GM21515 (cell line): ENCODE measurements around the gene XPO1.
"Not testable (repeated sequence)": the region's sequence is repeated elsewhere in the genome, so short reads cannot be mapped to it uniquely, and the experiment has no call there.

Experiments used
- ATAC-seq: cut with Tn5 transposase; IDR thresholded peaks from one replicate; pipeline ENCODE4 v1.9.1; 2021; ENCODE audit not compliant: unreplicated experiment

XPO1 gene

GRCh38 chr2:61470122-61470951 is 67.8 kb downstream of the XPO1 start:
- ATAC-seq: peak; percentile 25

- ATAC-seq: no peak
Measured at GRCh38 chr2:61469424-61470121, 68.6 kb downstream of the XPO1 start.

- not testable (repeated sequence) for ATAC-seq
Measured at GRCh38 chr2:61468231-61468630, 69.9 kb downstream of the XPO1 start.

- no peak for ATAC-seq
Measured at GRCh38 chr2:61465045-61465444, 73.1 kb downstream of the XPO1 start.

GRCh38 chr2:61463769-61464475 is 74.2 kb downstream of the XPO1 start:
- no peak for ATAC-seq

- ATAC-seq: no peak
Measured at GRCh38 chr2:61461404-61461803, 76.8 kb downstream of the XPO1 start.

- no peak for ATAC-seq
Measured at GRCh38 chr2:61460163-61460562, 78.0 kb downstream of the XPO1 start.

GRCh38 chr2:61456746-61457420 is 81.3 kb downstream of the XPO1 start:
- no peak for ATAC-seq

- no peak for ATAC-seq
Measured at GRCh38 chr2:61456070-61456745, 81.9 kb downstream of the XPO1 start.

- not testable (repeated sequence) for ATAC-seq
Measured at GRCh38 chr2:61454972-61455371, 83.2 kb downstream of the XPO1 start.

- no peak for ATAC-seq
Measured at GRCh38 chr2:61454383-61454782, 83.8 kb downstream of the XPO1 start.

GRCh38 chr2:61452392-61452791 is 85.8 kb downstream of the XPO1 start:
- no peak for ATAC-seq

- ATAC-seq: no peak
Measured at GRCh38 chr2:61451178-61451577, 87.0 kb downstream of the XPO1 start.

- ATAC-seq: no peak
Measured at GRCh38 chr2:61450144-61450543, 88.0 kb downstream of the XPO1 start.

- ATAC-seq: no peak
Measured at GRCh38 chr2:61448229-61448628, 89.9 kb downstream of the XPO1 start.

GRCh38 chr2:61446971-61447370 is 91.2 kb downstream of the XPO1 start:
- not testable (repeated sequence) for ATAC-seq

- peak; percentile 72 for ATAC-seq
Measured at GRCh38 chr2:61443342-61444041, 94.7 kb downstream of the XPO1 start.

- no peak for ATAC-seq
Measured at GRCh38 chr2:61439241-61440002, 98.7 kb downstream of the XPO1 start.

GRCh38 chr2:61438670-61439069 is 99.5 kb downstream of the XPO1 start:
- no peak for ATAC-seq
